SJCRH30 (cell line): ENCODE measurements around the gene COQ3. TPM values are rescaled to one million over a fixed set of nuclear protein-coding genes. Genes with fewer than 3 reads are reported as not detected.

Source experiments
- DNase-seq, 2 experiments: peaks; one replicate each; pipeline ENCODE4 v3.0.0-alpha.2; 2015 to 2020
- H3K27ac ChIP-seq: fragments of 250-450 bp; sonication (Bioruptor Pico); 2 replicates; pipeline ENCODE4 v1.5.1; 2020; ENCODE audit warnings: mild to moderate bottlenecking, moderate library complexity
- H3K27me3 ChIP-seq: fragments of 250-450 bp; sonication (Bioruptor Pico); 2 replicates; pipeline ENCODE4 v1.5.1; 2020; ENCODE audit warnings: mild to moderate bottlenecking, moderate library complexity
- H3K36me3 ChIP-seq: fragments of 250-450 bp; sonication (Bioruptor Pico); 2 replicates; pipeline ENCODE4 v1.5.1; 2020; ENCODE audit warnings: mild to moderate bottlenecking, moderate library complexity
- H3K4me1 ChIP-seq: fragments of 250-450 bp; sonication (Bioruptor Pico); 2 replicates; pipeline ENCODE4 v1.5.1; 2020; ENCODE audit warnings: mild to moderate bottlenecking, moderate library complexity
- H3K4me3 ChIP-seq: fragments of 250-450 bp; sonication (Bioruptor Pico); 2 replicates; pipeline ENCODE4 v1.5.1; 2020; ENCODE audit warnings: mild to moderate bottlenecking, moderate library complexity
- H3K9me3 ChIP-seq: fragments of 250-450 bp; sonication (Bioruptor Pico); replicated peaks from 2 replicates; pipeline ENCODE4 v1.5.1; 2020; ENCODE audit warnings: mild to moderate bottlenecking, moderate library complexity
- total RNA-seq: library from RNA; depleted of rRNA; stranded (reverse); fragments of >200 nt; shearing (Covaris generic); gene quantifications from 2 replicates; pipeline ENCODE4 v1.2.3, GENCODE V29; 2014; rRNA removed

Gene COQ3, protein sequence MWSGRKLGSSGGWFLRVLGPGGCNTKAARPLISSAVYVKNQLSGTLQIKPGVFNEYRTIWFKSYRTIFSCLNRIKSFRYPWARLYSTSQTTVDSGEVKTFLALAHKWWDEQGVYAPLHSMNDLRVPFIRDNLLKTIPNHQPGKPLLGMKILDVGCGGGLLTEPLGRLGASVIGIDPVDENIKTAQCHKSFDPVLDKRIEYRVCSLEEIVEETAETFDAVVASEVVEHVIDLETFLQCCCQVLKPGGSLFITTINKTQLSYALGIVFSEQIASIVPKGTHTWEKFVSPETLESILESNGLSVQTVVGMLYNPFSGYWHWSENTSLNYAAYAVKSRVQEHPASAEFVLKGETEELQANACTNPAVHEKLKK
- total RNA-seq, result 13.9 and 15.9 TPM in 2 replicates

DNA sequence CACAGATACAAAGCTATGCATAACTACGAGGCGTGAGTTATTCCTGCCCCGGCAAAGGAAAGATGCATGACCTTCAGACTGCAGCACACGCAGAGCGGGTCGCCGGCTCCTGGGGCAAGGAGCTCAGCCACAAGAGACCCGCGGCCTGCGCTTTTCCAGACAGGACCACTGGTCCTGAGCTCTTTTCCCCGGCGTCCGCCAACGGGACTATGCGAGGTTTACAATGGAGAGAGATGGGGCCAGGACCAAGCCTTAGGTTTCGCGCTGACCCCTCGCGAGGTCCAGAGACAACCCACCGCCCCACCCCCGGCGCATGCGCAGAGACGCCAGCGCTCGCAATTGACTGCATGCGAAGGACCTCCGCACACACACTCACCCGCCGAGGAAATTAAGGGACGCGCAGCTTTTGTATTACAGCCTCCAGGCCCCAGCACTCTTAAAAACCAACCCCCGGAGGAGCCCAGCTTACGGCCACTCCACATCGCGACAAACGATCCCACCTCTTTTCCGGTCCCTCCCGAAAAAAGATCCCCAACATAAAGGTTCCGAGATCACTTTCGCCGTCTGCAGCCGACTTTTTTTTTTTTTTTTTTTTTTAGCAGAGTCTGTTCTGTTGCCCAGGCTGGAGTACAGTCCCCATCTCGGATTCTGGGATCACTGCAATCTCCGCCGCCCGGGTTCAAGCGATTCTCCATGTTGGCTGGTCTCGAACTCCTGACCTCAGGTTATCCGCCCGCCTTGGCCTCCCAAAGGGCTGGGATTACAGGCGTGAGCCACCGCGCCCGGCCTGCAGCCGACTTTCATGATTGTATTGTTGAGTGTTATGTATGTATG lies at the start of gene COQ3:
Gene COQ3 (minus strand): TSS at position 498 of the 834 bp plus-strand sequence. CDS start 16 bp downstream, at position 482.
- peak within 1 kb of the TSS; percentile 74 for H3K4me3 ChIP-seq
- no peaks in the 10 kb centered on the region for H3K27me3 ChIP-seq
- DNase-seq, result peak; percentile 87 to 90
- H3K4me1 ChIP-seq, result no peaks in the 10 kb centered on the region
- H3K36me3 ChIP-seq, result peaks cover 6% of the 10 kb centered on the region
- no peaks in the 10 kb centered on the region for H3K9me3 ChIP-seq
- H3K27ac ChIP-seq, result peak within 1 kb of the TSS; percentile 78

DNA sequence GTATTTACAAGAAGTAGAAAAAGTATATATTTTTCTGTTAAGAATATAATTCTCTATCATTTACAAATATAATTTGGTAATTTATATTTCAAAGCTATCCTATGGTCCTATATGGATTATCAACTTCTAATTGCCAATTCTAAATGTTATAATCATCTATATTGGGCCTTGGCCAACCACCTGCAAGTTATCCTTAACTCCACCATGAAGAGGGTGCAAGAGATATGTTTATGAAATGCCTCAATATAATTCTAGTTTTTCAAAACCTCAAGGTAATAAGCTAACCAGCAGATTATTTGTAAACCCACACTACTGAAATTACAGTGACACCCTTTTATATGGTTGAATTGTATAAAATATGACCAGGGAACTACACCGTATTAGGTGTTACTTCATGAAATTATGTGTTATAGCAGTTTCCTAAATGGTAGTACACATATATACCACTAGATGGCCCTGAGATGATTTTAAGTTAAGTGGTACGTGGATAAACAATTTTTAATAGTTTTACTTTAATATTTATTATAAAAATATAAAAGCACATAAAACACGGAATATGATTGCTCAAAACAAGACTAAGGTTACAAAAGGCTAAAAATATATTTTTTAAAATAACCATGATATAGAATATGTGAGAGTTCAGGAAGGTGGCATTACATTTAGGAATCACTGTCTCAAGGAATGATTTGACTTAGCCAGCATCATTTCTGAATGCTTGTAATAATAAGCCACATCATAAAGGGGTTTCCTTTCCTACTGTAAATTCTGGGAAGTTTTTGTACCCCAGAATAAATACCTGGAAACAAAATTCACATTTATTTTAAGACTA lies 40.9 kb upstream of the COQ3 start:
- no peaks in the 10 kb centered on the region for H3K9me3 ChIP-seq
- peak in 1 of 2 experiments; percentile 36 for DNase-seq
- H3K27ac ChIP-seq, result no peak overlapping the region
- H3K4me1 ChIP-seq, result no peaks in the 10 kb centered on the region
- 0 out of 2 replicates have a peak, but pooled peaks cover 5% of the 10 kb centered on the region for H3K36me3 ChIP-seq
- no peak overlapping the region for H3K4me3 ChIP-seq
- H3K27me3 ChIP-seq, result no peaks in the 10 kb centered on the region

DNA sequence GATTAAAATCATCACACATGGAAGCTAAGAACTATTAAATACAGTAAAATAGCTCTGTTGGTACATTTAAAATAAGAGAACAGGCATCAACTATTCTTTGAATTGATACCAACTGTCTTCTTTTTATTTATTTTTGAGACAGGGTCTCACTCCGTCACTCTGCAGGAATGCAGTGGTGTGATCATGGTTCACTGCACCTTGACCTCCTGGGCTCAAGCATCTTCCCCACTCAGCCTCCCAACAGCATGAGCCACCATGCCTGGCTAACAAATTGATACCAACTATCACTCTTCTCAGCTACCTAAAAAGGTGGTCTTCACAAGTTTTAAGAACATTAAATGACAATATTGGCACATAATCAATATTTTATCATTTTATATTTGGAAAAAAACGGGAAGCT lies 38.9 kb upstream of the COQ3 start:
- Histone ChIP-seq H3K36me3 (0 out of 2 replicates have a peak, but pooled peaks cover 5% of the 10 kb centered on the region), H3K9me3 (no peaks in the 10 kb centered on the region), H3K27ac (no peak overlapping the region), H3K27me3 (no peaks in the 10 kb centered on the region), H3K4me3 (no peak overlapping the region), H3K4me1 (no peaks in the 10 kb centered on the region)
- DNase-seq, result no peak

DNA sequence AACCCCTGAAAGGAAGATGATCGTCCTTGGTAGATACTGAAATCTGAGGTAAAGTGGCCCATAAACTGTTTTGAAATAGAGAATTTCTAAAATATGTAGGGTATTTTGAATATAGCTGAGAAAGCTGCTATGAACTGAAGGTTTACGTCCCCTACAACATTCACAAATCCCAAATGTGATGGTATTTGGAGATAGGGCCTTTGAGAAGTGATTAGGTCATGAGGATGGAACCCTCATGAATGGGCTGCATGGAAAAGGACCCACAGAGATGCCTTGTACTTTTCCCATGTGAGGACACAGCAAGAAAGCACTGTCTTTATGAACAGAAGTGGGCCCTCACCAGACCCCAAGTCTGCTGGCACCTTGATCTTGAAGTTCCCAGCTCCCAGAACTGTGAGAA lies 37.9 kb upstream of the COQ3 start:
- H3K4me1 ChIP-seq, result no peaks in the 10 kb centered on the region; the same call in 1 of the 2 replicates
- DNase-seq, result no peak
- 0 out of 2 replicates have a peak, but pooled peaks cover 5% of the 10 kb centered on the region for H3K36me3 ChIP-seq
- H3K4me3 ChIP-seq, result no peak overlapping the region
- H3K27me3 ChIP-seq, result no peaks in the 10 kb centered on the region
- no peak overlapping the region for H3K27ac ChIP-seq
- no peaks in the 10 kb centered on the region for H3K9me3 ChIP-seq

DNA sequence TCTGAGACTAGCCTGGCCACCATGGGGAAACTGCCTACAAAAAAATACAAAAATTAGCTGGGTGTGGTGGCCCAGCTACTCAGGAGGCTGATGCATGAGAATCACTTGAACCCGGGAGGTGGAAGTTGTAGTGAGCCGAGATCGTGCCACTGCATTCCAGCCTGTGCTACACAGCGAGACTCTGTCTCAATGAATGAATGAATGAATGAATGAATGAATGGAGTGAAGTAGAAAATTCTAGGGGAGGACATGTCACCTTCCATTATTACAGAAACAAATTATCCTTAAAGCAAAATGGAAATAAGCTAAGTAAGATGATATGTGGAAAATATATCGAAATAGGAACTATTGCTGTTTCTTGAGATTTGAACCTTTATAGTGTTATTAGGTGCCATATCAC lies 34.0 kb upstream of the COQ3 start:
- Histone ChIP-seq H3K9me3 (no peaks in the 10 kb centered on the region), H3K36me3 (peaks cover 5% of the 10 kb centered on the region; the same call in 1 of the 2 replicates), H3K4me3 (no peak overlapping the region), H3K4me1 (peaks cover 6% of the 10 kb centered on the region), H3K27me3 (no peaks in the 10 kb centered on the region), H3K27ac (no peak overlapping the region)
- DNase-seq, result no peak

DNA sequence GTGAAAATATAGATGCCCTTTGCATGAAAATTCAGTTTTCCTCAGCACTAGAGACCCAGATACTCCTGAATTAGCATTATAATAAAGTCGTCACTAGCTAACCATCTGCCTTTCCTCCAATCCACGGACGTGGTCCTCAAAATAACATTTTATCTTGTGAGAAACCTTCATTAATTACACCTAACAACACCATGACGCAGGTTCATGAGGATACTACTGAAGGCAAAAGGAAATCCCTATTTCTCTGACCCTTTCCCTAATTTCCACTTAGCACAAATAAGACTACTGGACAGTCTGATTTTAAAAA lies 32.4 kb upstream of the COQ3 start:
- H3K27ac ChIP-seq, result peak overlapping the region; percentile 99
- H3K27me3 ChIP-seq, result no peaks in the 10 kb centered on the region
- peak overlapping the region; percentile 94 for H3K4me3 ChIP-seq

DNA sequence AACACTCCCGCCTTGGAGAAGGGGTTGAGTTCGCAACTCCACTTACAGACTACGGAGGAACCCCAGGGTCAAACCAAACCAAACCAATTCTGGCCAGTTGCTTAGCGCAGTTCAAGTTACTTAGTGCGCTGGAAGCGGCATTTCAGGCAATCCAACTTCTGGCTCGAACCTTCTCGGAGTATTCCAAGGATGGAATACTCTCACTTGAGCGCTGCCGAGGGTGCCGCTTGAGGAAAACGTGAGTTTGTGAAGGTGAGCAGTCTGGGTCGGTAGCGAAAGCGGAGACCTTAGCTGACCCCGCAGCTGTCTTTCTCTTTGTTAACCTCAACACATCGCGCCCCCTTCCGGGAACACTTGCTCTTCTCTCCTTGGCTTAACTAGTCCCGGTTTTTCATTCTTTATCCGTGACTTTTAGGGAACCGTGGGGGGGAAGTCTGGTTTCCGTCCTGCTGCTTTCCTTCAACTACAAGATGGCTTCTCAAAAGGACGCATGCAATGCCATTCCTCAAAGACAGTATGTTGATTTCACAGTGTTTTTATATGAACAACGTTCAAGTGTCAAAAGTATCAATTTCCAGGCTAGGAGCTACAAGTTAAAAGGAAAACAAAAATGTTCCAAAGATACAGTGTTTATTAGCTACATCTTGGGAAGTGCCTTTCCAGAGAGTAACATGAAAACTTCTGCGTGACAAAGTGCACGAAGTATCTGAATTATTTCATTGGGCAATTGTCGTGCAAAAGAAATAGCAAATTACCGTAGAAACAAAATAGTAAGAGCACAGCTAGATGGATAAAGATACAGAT lies 31.9 kb upstream of the COQ3 start:
- peak; percentile 94 to 96 for DNase-seq
- Histone ChIP-seq H3K27ac (peak overlapping the region; percentile 99), H3K36me3 (peaks cover 6% of the 10 kb centered on the region; the same call in 1 of the 2 replicates), H3K4me1 (peaks cover 6% of the 10 kb centered on the region), H3K27me3 (no peaks in the 10 kb centered on the region), H3K9me3 (no peaks in the 10 kb centered on the region), H3K4me3 (peak overlapping the region; percentile 94)

More for the DNA sequence above, 32.4 kb upstream of the COQ3 start:
- H3K9me3 ChIP-seq, result no peaks in the 10 kb centered on the region
- DNase-seq, result no peak
- H3K4me1 ChIP-seq, result peaks cover 6% of the 10 kb centered on the region
- H3K36me3 ChIP-seq, result peaks cover 6% of the 10 kb centered on the region; the same call in 1 of the 2 replicates

DNA sequence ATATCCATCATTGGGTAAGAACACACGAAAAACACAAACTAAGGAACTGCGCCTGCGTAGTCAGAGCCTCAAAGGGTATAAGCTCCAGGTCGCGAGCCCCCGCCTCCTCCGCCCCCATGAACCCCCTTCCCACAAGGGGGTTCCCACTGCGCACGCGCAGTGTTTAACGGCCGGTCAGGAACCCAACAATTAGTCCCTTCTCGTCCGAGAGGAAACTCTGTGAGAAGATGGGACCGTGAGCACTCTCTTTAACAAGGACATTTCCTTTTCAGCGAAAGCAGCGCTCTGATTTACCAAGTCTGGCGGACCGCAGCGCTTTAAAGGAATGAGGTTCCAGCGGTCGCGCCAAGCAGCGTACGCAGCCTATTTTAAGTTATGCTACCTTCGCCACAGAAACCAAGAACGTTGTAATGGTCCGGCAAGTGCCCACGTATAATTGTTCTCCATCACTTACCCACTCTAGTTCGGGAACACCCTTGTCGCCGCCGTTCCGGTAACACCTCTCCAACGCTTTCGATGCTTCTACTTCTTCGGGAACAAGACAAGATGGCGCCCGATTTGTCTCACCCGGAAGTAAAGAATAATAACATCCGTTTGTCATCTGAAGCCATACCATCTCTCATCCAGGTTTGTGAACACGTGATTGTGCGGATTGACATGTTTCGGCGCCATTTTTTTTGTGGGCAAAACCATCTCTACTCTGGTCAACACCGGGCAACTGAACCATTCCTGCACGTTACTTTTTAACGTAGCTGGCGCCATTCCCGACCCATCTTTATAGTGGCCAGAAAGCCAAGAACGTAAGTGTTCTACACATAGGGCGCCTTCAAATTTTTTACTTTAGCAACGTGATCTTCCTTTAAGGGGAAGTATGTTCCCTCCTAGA lies 31.0 kb upstream of the COQ3 start, which contains the start of gene PNISR:
Gene PNISR (minus strand): TSS at position 548 of the 886 bp plus-strand sequence. CDS start 10,649 bp downstream, outside the sequence.
- Histone ChIP-seq H3K27me3 (no peaks in the 10 kb centered on the region), H3K4me3 (peak within 1 kb of the TSS; percentile 94), H3K36me3 (peaks cover 8% of the 10 kb centered on the region; the same call in 1 of the 2 replicates), H3K27ac (peak within 1 kb of the TSS; percentile 99), H3K4me1 (peaks cover 6% of the 10 kb centered on the region), H3K9me3 (no peaks in the 10 kb centered on the region)
- DNase-seq, result peak; percentile 93 to 98

DNA sequence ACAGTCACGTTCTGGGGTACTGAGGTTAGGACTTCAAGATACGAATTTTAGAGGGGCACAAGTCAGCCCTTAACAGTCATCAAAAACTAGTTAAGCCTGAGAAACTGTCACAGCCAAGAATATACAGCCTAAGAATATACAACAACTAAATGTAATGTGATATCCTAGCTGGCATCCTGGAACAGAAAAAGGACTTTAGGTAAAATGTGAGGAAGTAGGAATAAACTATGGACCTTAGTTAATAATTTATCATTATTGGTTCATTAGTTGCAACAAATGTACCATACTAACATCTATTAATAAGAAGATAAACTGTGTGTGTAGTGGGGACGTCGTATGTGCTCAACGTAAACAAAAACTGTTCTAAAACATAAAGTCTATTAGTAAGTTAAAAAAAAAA lies 30.0 kb upstream of the COQ3 start:
- Histone ChIP-seq H3K4me3 (peak overlapping the region; percentile 94), H3K4me1 (peaks cover 6% of the 10 kb centered on the region), H3K9me3 (no peaks in the 10 kb centered on the region), H3K27ac (no peak overlapping the region), H3K36me3 (peaks cover 8% of the 10 kb centered on the region; the same call in 1 of the 2 replicates), H3K27me3 (no peaks in the 10 kb centered on the region)
- DNase-seq, result no peak

DNA sequence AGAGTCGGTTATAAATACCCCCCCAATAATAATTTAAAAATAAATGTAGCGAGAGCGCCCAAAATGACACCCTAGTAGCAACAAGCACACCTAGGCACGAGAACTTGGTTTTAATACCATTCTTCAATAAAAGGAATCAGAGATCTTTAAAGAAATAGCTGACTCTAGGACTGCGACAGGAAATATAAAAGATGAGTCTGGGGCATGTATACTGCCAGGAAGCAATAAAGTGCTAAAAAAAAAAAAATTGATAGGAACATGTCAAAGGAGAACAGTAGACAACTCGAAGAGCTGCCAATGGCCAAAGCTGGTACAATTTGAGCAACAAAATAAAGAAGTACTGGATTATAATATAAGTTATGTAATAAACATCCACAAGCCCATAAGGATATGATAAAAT lies 28.9 kb upstream of the COQ3 start:
- Histone ChIP-seq H3K27ac (no peak overlapping the region), H3K36me3 (peaks cover 8% of the 10 kb centered on the region; the same call in 1 of the 2 replicates), H3K4me1 (peaks cover 6% of the 10 kb centered on the region), H3K4me3 (no peak overlapping the region), H3K9me3 (no peaks in the 10 kb centered on the region), H3K27me3 (no peaks in the 10 kb centered on the region)
- DNase-seq, result no peak

DNA sequence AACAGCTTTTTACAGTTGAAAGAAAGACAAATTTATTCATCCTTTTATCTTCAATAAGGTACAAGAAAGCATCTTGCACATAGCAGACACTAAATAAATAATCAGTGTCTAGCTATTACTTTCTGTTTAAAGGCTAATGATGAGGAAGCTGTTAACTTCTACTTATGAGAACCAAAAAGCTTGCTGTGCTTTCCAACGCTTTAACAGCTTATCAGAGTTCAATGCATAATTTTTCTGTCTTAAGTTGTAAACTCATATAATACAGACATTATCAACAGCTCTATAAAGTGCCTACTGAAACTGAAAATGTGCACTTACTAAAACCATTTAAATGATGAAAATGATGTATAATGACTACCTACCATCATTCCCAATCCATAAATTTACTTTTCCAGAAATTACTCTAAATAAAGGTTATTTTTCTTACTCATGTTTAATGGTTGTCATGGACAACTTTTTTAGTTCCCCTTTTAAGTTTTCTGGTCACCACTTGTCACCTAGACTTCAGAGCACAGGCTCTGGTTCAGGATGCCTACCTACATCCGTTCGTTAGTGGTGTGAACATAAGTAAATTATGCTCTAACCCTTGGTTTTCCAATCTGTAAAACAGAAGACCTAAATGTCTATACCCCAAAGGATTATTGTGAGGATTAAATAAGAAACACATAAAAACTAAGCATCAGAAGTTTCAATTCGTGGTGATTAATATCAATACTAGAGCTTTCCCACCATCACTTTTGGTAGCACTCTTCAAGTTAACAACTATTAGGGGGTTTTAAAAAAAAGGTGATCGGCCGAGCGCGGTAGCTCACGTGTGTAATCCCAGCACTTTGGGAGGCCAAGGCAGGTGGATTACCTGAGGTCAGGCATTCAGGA lies 23.1 kb upstream of the COQ3 start:
- no peaks in the 10 kb centered on the region for H3K9me3 ChIP-seq
- H3K4me1 ChIP-seq, result no peaks in the 10 kb centered on the region
- H3K36me3 ChIP-seq, result peaks cover 38% of the 10 kb centered on the region
- no peaks in the 10 kb centered on the region for H3K27me3 ChIP-seq
- no peak for DNase-seq
- H3K4me3 ChIP-seq, result no peak overlapping the region
- H3K27ac ChIP-seq, result no peak overlapping the region

DNA sequence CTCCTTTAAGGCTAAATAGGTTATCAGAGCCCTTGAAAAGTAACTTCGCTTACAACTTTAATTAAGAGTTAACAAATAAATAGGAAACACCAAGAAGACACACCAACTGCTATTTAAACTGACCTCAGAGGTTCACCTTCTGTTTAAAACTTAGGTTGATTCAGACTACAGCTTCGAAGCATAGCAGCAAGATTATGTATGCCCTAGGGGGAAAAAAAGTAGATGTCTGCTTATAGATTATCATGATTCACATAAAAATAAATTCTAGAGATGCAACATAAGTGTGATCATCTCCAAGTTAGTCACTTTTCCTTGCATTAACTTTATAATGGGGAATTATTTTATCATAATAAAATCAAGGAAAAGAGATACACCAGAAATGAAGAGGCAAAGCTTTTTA lies 22.2 kb upstream of the COQ3 start:
- H3K9me3 ChIP-seq, result no peaks in the 10 kb centered on the region
- no peak for DNase-seq
- no peak overlapping the region for H3K27ac ChIP-seq
- no peaks in the 10 kb centered on the region for H3K27me3 ChIP-seq
- no peak overlapping the region for H3K4me3 ChIP-seq
- peaks cover 40% of the 10 kb centered on the region for H3K36me3 ChIP-seq
- H3K4me1 ChIP-seq, result no peaks in the 10 kb centered on the region
